GM19035 (cell line): ENCODE data around the gene RNF26.

ENCODE experiments used
- ATAC-seq: cut with Tn5 transposase; IDR thresholded peaks from one replicate; pipeline ENCODE4 v1.9.1; 2021; ENCODE audit not compliant: unreplicated experiment

The RNF26 gene

GRCh38 chr11:119334174-119334930 is at the start of gene RNF26:
Gene RNF26 (plus strand): TSS chr11:119334527. CDS start chr11:119335123, 596 bp downstream.
- peak; percentile 91 for ATAC-seq

- no peak for ATAC-seq
These were observed 48.9 kb upstream of the RNF26 start for GRCh38 chr11:119285431-119285830.

DNA sequence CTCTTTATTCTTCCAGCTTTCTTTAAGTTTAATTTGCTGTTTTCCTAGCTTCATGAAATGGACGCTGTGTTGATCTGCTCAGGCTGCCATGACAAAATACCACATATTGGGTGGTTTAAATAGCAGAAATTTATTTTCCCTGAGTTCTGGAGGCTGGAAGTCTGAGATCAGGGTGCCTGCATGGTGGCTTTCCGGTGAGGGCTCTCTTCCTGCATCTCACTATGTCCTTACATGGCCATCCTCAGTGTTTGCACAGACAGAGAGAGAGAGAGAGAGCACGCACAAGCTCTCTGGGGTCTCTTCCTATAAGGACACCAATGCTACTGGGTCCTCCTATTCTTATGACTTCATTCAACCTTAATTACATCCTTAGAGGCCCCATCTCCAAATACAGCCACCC is 46.1 kb upstream of the RNF26 start:
- no peak for ATAC-seq

GRCh38 chr11:119290894-119291497 is 43.3 kb upstream of the RNF26 start:
- no peak for ATAC-seq

DNA sequence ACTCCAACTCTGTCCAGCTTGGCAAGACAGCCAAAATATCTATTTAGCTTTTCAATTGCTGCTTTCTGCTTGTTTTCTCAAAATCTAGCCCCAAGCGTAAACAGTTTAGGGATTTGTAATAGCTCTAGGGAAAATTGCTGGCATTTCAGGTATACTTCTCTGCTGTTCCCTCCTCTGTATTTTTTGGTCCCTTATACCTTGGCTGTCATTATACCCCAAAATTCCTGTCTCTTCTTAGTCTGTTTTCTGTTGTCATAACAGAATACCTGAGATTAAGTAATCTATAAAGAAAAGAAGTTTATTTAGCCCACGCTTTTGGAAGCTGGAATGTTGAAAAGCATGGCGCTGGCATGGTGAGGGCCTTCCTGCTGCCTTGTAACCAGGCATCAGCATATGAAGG is 40.9 kb upstream of the RNF26 start:
- no peak for ATAC-seq

- no peak for ATAC-seq
These were observed 39.1 kb upstream of the RNF26 start for GRCh38 chr11:119295178-119295577.

GRCh38 chr11:119297938-119298337 is 36.4 kb upstream of the RNF26 start:
- ATAC-seq = no peak

- no peak for ATAC-seq
These were observed 35.6 kb upstream of the RNF26 start for GRCh38 chr11:119298726-119299125.

DNA sequence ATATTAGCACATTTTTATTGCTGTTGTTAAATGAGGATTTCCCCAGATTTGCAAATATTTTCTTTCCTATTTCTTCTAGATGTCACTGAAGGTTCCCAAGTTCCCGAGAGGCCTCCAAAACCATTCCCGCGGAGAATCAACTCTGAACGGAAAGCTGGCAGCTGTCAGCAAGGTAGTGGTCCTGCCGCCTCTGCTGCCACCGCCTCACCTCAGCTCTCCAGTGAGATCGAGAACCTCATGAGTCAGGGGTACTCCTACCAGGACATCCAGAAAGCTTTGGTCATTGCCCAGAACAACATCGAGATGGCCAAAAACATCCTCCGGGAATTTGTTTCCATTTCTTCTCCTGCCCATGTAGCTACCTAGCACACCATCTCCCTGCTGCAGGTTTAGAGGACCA is 34.9 kb upstream of the RNF26 start:
- no peak for ATAC-seq

DNA sequence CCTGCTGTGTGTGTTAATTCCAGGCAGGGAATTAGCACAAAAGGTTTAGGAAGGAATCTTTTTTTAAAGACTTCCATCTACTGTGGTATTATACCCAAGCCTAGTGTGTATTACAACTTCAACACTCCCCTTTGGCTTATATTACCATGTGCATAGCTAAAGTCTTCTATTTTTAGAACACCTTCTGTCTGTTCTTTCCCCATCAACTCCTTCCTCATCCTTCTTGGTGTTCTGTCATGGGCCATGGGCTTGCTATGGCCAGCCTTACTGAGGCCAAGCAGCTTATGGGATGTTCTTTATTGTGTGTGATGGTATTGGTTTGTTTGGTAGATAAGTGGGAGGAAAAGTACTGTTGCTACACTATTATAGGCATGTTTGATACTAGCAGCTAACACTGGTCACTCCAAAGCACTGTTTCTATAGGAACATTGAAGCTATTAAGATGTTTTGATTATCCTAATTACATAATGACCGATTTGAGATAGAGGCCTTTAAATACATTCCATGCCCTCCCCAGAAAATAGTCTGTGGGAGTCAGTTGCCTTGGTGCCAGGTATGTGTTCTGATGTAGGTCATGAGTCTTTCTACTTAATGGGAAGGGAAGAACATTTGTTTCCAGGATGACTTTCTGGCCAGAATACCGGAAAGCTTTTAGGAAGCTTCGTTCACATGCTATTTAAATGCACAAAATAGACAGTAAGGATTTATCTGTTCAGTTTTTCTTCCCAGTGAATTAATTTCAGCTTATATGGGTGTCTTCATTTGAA is 33.9 kb upstream of the RNF26 start:
- ATAC-seq = no peak

DNA sequence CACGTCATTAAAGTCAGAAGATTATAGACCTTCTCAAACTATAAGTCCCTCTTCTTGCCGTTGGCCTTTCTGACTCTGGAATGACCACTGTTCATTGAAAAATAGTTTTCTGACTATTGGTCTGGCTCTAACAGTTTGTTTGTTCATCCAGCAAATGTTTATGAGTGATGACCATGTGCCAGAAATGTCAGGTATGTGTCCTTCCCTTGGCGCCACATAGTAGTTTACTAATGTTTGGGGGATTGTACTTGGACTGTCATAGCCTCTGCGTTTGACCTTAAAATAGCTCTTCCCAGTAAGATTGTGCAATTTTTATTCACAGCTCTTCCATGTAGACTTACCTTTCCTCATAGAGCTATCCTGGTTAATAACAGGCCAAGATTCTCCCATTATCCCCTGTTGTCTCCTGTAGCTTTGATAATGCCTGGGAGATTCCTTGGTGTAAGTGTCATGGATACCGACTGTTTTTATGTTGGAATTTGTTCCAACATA is 31.1 kb upstream of the RNF26 start:
- ATAC-seq = no peak

GRCh38 chr11:119305556-119306372 is 28.6 kb upstream of the RNF26 start:
- no peak for ATAC-seq

- no peak for ATAC-seq
These were observed 27.9 kb upstream of the RNF26 start for GRCh38 chr11:119306373-119306890.

- ATAC-seq = no peak
These were observed 27.1 kb upstream of the RNF26 start for GRCh38 chr11:119307219-119307618.

DNA sequence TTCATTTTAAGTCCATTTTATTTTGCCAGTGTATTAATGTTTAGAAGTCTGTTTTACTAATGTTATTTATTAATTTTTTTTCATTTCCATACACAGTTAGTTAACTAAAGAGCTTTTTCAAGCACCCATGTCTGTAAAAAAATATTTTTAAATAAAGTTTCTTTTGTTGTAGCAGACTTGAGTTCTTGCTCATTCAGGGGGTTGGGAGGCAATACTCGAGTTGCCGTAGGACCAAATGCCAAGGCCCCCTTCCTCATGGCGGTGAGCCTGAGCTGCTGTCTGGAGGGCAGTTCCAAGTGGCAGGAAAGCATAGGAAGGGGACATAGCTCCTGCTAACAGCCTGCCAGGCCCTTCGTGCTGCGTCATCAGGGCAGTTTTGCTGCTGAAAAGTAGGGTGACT is 26.4 kb upstream of the RNF26 start:
- ATAC-seq = no peak

DNA sequence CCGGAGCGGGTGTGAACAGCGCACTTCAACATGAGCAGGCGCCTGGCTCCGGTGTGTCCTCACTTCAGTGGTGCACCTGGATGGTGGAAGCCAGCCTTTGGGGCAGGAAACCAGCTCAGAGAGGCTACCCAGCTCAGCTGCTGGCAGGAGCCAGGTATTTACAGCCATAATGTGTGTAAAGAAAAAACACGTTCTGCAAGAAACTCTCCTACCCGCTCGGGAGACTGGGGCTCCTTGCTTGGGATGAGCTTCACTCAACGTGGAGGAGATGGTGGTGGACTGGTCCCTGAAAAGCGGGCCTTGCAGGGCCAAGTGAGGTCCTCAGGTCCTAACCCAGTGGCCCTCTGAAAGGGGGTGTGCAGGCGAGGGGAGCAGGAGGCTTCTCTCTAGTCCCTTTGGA is 24.9 kb upstream of the RNF26 start:
- no peak for ATAC-seq

DNA sequence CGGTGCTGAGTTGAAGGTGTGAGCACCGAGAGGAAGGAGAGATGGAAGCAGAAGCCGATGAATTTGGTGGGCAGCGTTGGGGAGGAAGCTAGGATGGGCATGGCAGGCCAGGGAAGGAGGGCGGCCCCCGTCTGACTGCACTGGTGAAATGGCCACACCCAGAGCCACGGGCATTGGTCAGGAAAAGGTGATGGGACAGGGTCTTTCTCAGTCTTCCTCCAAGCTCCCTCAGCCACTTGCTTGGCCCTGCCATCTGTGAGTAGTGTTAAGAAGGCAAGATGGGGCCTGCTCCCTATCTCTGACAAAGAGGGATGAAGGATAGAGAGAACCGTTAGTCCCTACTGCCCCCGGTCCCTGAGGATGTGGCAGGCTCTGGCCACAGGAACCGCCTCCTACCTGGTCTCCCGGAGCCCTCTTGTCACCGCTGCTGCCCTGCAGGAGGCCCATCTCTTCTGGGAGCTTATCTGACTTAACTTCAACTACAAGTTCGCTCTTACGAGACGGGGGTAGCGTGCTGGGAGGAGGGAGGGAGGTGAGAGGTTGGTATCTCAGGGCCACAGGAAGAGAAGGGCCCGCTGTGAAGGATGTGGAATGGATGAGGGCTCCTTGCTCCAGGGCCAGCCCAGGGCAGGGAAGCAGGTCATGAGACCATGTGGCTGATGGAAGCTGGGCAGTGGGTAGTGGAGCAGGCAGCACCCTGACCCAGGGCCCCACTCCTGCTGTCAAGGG is 24.2 kb upstream of the RNF26 start:
- ATAC-seq = no peak

- ATAC-seq = no peak
These were observed 23.7 kb upstream of the RNF26 start for GRCh38 chr11:119310682-119311052.

GRCh38 chr11:119314726-119315125 is 19.6 kb upstream of the RNF26 start:
- no peak for ATAC-seq
